ENCODE data around the gene ANO1.

The ANO1 gene

DNA sequence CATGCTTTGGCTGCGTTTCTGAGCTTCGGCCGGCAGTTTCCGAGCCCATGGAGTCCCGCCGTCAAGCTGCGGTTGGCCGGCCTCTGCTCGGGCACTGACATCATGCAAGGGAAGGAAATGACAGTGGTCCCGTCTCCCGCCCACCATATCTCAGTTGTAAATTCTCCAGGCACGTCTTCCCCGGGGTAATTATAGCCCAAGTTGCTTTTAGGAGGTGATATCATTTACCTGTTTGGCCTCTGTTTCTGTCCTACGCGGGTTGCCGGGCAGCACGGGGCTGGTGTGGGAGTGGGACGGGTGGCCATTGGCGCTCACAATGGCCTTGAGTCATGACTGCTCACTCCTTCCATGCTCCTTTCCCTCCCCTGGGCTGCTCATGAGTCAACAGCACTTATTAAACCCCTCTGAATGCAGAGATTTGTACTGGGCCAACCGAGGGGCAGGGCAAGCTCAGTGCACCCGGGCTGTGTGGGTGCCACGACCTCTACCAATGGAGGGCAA is 4.2 kb upstream of the ANO1 start:
- DNase-seq = no peak

DNA sequence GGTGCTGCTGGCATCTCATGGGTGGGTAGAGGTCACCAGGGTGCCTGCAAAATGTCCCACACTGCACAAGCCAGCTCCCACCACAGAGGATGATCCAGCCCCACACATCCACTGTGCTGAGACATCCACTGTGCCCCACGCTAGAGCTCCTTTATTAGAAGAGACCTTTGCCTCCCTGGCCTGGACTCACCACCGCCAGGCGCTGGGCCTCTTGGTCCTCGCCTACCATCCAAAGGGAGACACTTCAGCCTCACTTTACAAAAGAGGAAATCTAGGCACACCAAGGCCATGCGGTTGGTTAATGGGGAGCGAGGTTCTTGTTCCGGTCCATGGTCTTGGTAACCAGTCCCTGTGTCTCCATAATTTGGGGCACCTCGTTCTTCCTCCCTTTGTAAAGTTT is 3.4 kb upstream of the ANO1 start:
- no peak for DNase-seq

DNA sequence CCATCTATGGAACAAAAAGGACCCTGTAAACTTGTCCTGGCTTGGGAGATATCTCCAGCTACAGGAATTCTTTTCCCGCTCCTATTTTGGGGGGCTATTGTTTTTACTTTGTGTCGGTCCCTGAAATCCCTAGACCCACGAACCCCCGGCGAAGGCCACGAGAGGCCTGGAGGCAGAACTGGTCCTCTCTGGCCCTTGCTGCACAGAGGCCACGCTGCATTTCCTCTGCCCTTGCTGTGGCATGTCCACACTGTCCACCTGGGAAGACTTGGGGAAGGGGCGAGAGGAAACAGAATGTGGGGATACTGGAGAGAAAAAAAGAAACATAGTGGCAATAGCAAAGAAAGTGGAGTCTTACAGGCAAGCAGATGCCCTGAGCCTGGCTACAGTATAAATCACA is 2.3 kb upstream of the ANO1 start:
- no peak for DNase-seq

DNA sequence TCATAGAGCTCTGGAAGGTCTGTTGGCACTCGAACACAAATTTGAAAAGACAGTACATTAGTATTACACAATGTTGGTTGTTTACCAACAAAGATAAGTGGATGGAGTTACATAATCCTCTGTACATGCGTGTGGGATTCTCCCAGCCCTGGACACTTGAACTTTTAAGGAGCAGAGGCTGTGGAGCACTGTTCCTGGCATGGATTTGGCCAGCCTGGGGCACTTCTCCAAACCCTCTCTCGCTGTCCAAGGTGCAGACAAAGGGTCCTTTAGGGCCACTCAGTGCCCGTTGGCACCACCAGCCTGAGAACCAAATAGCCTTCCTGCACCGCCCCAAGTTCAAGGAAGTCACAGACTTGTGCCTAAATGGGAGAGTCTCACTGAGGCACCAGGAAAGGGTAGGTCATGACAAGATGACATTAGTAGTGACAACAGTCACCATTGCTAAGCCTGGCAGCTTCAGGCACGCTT is 1.6 kb upstream of the ANO1 start:
- no peak for DNase-seq

DNA sequence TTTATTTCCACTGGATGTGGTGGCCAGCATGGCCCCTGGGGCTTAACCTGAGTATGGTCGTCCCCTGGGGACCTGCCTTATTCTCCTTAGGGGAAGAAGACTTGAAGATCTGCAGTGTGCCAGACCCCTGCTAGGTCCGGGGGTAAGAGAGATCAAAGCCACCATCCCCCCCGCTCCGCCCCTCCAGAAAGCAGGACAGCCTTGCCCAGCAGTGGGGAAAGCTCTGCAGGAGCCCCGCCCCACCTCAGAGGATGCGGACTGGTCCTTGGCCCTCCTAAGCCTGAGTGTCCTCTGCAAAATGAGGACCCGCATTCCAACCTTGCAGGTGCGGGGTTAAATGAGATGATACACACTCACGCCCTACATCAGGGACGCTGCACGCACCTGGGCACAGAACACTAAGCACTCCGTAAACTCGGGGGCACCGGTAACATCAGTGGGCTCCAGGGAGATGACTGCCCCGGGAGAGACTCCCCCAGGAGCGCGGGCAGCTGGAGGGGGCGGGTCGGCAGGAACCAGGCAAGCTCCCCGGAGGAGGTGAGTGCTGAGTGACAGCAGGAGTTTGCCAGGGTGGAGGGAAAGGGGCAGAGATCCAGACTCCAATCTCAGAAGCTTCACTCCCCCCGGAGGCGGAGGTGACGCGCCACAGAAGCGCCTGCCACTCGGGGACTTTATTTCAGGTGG is 564 bp upstream of the ANO1 start:
- DNase-seq = no peak

DNA sequence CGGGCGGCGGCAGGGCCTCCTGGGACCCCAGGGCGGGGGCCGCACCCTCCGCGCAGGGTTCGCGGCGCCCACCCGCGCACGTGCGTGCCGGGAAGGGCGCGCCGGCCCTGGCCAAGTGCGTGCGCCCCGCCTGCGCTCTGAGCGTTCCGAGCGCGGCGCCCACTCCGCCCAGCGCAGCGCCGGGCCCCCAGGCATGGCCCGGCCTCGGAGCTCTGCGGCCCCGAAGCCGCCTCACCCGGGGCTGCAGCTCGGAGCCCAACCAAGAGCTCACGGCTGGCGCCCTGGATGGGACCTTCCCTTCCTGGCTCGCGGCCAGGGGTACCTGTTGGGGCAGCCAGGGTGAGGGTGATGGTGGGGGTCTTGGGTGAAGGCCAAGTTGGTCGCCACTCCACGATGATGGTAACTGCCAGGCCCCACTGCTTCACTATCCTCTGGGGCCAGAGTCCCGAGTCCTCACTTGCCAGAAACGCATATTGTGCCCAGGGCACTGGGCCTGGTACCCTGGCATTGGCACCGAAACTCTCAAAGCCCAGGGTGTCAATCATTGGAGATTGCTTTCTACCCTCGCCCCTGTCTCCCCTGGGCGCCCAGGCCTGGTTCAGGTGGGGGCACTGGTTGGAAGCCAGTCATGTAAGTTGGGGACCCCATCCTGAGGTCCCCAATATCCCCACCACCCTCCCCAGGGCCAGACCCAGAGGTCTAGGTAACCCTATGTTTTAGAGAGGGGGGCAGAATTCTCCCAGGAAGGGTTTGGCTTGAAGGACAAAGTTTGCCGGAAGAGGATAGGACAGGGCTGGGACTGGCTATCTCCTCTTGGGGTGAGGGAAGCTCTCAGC is 882 bp downstream of the ANO1 start:
- no peak for DNase-seq

DNA sequence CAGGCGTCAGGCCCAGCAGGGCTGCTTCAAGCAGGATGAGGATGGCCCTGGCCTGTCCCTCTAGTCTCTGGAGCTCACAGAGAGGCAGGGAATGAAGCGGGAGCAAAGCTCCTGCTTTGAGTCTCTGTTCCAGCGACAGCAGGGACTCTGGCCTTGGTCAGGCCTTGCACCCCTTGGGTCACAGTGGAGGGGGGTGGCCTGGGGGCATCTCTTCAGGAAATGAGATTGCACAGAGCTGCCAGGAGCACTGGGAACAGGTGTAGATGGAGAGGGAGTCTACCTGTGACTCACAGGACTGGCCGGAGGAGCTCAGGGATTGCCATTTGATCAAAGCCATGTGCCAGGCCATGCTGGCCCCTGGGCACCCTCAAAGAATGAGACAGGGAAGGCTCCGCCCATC is 1.6 kb downstream of the ANO1 start:
- DNase-seq = no peak

DNA sequence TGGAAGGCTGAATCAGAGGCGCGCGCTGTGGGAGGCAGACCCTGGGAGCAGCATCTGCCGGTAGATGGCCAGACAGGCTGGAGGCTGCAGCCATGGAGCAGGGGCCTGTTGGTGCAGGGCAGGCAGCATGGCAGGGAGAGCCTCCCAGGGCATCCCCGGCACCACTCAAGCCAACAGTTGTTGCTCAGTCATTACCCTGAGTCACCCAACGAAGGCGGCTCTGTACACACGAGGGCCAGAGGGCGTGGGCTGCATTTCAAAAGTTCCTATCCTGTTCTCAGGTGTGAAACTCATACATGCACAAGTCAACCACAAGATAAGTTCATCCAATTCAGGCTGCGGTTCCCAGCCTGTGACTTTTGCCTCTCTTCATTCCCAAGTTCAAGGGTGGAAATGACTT is 2.6 kb downstream of the ANO1 start:
- DNase-seq = no peak

DNA sequence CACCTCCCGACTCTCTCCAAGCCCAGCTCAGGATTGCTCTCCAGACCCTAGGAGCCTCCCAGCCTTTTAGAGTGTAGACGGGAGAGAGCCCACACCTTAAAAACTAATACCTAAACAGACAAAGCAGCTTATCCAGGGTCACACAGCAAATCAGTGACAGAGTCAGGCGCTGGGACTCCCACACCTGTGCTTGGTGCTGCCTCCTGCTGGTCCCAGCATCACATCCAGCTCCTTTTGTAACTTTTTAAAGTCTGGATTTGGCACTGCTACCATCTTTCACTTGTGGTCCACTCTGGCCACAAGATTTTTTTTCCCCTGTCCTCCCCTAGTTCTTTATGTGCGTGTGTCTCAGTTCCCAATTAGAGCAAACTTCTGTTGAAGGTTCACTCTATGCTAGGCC is 4.7 kb downstream of the ANO1 start:
- DNase-seq = no peak

DNA sequence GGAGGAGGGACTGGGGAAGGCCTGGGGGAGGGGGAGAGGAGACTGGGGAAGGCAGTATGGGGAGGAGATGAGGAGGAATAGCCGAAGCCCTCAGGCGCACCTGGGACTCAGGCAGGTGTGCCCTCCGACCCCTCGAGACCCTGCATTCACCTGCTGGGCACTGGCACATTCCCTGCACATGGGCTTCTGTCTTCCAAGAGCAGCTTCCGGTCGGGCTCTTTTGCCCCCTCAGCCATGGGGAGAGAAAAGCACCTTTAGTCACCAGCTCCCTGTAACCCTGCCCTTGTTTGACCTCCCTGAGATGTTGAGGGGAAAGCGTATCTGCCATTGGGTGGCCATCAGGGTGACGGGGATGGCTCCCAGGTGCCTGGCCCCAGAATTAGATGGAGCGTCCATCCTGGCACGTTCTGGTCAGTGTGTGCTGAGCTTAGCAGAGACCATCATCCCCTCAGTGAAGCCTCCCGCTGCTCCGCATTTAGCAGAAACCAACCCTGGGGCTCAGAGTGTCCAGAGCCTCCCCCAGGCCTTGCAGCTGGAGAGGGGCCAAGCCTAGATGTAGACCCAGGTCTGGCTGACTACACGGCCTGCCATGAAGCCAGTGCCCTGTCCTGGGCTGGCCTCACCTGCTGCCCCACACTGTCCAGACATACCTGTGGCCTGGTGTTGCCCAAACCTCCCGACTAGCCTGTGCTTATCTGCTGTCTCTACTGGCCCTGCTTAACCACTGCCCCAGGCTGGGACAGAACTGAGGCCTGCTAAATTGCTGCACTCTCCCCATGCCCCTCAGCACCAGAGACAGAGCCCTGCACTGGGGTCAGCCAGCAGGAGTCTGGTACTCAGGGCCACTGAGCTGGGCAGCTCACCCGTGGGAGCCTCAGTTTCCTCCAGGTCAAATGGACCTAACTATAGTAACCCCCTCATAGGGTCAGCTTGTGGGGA is 6.2 kb downstream of the ANO1 start:
- no peak for DNase-seq

DNA sequence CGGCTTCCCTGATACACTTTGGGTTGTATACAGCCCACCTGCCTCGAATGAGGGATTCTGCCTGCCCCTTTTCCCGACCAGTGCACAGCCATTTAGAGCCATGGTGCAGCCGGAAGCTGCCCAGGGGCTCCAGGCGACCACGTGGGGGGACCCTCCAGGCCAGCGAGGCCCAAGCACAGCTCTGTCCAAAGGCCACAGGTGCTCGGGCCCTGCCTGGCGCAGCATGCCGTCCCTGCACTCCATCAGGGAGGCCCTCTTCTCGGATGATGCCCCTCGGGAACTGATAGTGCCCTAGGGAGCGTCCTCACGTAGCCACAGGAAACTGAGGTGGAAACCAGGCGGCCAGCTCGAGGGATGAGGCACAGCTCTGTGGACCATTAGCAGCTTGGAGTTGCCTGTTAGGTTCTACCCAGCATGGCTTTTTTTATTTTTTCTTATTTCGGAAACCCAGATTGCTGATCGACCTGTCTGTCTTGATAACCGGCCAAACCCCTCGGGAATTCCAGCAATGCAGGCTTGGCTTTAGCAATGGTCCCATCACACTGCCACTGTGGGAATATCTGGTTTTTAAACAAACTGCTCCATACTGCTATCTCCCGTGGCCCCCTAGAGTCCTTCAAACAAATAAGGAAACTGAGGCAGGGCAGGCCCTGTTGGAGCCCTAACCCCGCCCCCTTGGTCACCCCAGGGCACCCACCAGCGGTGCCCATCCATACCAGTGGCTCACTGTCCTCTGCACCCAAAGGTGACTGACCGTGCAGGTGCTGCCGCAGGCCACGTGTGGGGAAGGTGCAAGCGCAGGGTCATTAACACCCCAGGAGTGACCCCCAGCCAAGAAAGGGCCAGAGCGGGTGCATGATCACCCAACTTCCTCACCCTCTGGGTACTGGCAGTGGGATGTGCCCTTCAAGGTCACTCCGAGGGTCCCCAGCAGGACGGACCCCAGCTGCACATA is 8.0 kb downstream of the ANO1 start:
- DNase-seq = no peak

DNA sequence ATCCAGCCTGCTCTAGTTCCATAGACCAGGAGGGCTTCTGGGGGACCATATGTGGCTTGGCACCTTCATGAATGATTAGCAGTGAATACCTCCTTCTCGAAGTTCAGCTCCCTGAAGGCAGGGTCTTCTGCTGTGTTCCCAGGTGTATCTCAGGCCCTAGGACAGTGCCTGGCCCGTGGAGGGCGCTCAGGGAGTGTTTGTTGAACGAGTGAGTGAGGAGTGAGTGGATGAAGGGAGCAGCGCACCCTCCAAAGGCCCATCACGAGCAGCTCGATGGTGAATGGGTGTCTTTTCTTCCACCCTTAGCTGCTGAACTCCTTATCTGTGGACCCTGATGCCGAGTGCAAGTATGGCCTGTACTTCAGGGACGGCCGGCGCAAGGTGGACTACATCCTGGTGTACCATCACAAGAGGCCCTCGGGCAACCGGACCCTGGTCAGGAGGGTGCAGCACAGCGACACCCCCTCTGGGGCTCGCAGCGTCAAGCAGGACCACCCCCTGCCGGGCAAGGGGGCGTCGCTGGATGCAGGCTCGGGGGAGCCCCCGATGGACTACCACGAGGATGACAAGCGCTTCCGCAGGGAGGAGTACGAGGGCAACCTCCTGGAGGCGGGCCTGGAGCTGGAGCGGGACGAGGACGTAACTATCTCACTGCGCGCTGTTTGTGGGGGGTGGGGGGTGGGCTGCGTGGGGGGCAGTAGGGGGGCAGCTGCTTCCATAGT is 9.5 kb downstream of the ANO1 start:
- DNase-seq = no peak

DNA sequence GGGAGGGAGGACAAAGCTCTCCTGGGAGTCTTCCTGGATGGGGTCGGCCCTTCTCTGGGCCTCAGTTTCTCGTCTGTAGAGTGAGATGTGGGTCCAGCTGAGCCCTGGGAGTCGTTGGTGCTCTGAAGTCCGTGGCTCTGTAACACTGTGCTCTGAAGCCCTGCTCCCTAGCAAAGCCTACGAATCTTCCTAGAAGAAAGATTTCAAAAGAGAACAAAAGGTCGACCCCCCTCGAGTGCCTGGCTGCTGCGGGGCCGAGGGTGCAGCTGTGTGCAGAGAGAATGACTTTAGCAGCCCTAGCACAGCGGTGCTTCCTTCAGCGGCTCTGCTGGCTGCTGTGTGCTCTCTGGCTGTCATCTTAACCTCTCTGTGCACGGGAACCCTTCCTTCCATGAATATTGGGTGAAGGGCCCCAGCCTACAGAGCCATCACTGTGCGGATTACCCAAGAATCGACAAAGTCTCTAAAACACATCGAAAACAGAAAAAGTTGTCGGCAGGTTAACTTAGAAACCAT is 10.7 kb downstream of the ANO1 start:
- DNase-seq = no peak

DNA sequence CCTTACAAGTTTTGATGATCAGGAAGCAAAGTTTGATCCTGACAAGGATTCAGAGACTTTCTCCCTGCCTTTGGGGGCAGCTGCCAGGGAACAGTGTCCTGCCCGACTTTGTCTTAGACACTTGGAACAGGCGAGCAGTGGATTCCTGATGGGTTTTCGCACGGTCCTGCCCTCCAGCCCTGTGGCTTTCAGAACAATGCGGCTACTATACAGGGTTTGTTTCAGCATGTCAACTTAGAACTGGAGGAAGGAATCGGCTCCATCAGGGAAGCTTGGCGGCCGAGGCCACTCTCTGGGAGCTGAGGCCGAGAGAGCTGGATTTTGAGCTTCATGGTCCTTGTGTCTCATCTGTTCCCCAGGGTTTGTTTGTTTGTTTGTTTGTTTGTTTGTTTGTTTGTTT is 11.5 kb downstream of the ANO1 start:
- no peak for DNase-seq

DNA sequence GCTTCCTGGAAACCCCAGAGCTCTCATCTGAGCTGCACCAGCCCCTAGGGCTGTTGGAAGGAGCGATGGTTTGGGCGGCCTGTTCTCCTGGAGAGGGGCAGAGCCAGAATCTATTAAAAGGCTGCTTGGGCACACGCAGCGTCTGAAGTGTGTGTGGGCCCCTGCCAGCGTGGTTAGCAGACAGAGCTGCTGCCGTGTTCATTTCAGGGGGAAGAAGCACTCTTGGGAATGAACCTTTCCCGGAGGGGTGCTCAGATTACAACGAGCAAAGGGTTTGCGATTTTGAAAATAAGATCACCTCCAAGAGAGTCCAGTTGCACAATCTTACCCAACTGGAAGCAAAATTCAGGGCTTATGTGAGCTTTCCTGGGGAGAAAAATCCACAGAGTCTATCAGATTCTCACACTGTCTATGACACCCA is 12.9 kb downstream of the ANO1 start:
- no peak for DNase-seq

DNA sequence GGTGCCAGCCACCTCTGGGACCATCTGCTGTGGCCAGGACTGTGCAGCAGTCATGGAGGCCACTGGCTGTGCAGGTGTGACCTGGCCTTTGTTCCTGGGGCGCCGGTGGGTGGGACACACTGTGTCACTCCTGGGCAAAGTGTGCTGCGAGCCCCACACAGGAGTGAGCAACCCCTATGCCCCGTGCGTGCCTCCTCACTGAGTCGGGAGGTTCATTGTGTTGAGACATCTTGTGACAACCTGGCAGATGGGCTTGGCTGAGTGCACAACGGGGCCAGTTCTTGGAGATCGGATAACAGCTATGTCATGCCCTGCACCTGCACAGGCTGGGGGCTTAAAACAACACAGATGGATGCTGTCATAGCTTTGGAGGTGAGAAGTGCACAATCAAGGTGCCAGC is 13.5 kb downstream of the ANO1 start:
- no peak for DNase-seq

DNA sequence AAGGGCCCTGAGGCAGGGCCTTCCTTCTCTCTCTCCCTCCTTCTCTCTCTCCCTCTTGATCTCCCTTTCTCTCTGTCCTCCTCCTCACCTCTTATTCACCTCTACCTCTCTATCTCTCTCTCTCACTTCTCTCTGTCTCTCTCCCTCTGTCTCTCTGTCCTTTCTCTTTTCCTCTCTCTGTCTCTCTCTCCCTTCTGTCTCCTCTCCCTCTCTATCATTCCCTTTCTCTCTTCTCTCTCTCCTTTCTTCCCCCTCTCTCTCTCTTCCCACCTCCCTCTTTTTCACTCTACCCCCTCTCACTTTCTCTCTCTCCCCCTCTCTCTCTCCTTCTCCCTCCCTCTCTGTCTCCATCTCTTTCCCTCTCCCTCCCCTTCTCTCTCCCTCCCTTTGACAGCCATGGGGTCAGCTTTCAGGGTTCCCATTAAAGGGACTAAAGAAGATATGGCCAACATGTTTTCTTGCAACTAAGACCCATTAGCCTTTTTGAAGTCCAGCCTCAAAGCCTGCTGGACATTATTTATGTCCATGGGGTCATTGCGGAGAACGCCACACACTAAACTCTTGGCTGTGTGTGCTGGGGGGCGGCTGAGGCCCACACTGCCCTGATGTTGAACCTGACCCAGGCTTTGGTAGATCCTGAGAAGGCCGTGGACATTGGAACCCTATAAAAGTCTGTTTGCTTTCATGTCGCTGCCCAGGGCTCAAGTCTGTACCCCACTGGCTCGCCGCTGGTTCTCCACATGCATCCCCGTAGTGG is 15.0 kb downstream of the ANO1 start:
- no peak for DNase-seq

DNA sequence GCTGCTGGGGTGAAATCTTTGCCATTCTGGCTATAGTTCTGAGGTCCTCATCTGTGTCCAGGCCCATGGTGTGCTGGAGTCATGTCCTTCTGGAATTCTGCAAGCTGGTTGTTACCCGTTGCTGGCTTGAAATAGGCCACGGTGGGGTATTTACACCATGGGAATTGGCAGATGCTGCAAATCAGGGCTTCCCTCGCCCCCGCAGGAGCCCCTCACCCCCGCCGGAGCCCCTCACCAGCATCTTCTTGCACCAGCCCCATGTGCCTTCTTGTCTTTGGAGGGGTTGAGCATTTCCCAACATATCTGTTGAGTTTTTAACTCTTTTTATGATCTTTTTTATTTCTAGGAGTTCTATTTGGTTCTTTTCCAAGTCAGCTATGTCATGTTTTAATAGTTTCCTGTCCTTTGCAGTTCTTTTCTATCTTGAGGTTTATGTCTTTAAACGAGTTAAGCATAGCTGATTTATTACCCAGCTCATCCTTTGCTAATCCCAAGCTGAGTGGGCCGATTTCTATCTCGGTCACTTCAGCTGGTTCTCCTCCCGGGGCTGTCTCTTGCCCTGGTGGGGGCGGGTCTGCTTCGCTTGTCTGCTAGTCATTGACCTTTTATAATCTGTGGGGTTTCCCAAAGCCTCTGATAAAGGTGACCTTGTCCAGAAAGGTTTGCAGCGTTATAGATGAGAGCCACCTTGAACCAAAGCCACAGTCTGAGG is 17.6 kb downstream of the ANO1 start:
- no peak for DNase-seq

DNA sequence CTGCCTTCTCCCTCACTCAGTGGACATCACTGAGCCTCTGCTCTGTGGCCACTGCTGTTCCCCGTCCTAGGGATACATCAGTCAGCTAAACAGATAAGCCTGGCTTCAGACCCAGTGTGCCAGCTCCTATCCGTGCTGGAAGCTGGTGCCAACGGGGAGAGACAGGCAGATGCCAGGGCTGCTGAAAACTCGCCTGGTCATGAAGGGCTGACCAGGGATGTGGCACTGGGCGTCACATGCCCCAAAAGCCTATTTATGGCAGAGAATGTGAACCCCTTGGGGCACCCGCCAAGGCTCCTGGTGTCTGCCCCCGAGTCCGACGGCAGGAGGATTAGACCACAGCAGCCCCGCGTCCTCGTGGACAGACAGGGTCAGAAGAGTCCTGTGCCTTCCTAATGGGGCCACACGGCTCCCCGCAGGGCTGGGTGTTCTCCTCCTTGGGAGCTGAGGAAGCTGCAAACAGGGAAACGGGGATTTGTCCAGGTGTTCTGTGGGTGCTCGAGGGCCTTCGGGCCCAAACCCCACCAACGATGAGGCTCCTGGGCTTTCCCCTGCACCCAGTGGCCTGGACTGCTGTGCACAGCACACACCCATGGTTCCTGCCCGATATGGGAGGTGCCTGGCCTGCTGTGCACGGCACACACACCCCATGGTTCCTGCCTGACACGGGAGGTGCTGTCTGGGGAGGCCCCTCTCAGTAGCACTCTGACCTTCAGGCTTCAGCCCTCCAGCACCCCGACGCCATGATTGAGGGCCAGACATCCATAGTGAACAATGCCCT is 19.9 kb downstream of the ANO1 start:
- DNase-seq = no peak
